PC-9 (cell line): ENCODE results near the gene MBP.

ENCODE experiments used
- EZH2 ChIP-seq: fragments of 200-600 bp; sonication (generic); IDR thresholded peaks from 2 replicates; pipeline ENCODE4 v1.8.0; 2017; ENCODE audit warnings: antibody characterized with exemption, low read depth
- TF ChIP-seq, protein P1 (sequence below): fragments of 200-600 bp; sonication (generic); conservative IDR thresholded peaks from 2 replicates; pipeline ENCODE4 v1.6.1; 2017; ENCODE audit warnings: mixed run types, antibody characterized with exemption, mild to moderate bottlenecking, moderate library complexity

DNA sequence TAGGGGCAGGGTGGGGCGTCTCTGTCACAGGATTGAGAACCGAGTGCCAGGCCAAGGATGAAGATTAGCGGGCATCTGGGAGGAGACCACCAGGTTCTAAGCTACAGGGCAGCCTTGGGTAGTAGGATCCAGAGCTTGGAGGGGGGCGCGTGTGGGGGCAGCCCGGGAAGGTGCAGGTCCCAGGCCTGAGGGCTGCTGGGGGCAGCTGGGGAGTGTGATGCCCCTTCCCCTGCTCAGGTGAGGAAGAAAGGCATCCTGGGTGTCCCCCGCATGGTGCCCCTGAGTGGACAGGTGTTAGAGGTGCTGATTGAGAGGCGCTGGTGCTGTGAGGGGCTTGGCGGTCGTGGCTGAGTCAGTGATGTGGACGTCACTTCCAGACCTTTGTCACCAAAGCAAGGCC is 33.9 kb upstream of the MBP start:
- no peak for TF ChIP-seq EZH2
- TF ChIP-seq, protein P1, sequence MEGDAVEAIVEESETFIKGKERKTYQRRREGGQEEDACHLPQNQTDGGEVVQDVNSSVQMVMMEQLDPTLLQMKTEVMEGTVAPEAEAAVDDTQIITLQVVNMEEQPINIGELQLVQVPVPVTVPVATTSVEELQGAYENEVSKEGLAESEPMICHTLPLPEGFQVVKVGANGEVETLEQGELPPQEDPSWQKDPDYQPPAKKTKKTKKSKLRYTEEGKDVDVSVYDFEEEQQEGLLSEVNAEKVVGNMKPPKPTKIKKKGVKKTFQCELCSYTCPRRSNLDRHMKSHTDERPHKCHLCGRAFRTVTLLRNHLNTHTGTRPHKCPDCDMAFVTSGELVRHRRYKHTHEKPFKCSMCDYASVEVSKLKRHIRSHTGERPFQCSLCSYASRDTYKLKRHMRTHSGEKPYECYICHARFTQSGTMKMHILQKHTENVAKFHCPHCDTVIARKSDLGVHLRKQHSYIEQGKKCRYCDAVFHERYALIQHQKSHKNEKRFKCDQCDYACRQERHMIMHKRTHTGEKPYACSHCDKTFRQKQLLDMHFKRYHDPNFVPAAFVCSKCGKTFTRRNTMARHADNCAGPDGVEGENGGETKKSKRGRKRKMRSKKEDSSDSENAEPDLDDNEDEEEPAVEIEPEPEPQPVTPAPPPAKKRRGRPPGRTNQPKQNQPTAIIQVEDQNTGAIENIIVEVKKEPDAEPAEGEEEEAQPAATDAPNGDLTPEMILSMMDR = no peak
